Measurements from ENCODE around the gene APOO.
"Not testable (repeated sequence)": the region's sequence is repeated elsewhere in the genome, so short reads cannot be mapped to it uniquely, and the experiment has no call there.

The APOO gene

GRCh38 chrX:23859238-23859637 lies 48.5 kb downstream of the APOO start:
- not testable (repeated sequence) for DNase-seq (ENCODE audit: low spot score)

GRCh38 chrX:23857935-23858334 lies 49.8 kb downstream of the APOO start:
- DNase-seq (ENCODE audit: low spot score), result no peak

GRCh38 chrX:23857363-23857762 lies 50.4 kb downstream of the APOO start:
- DNase-seq (ENCODE audit: low spot score), result no peak

GRCh38 chrX:23855569-23855968 lies 52.2 kb downstream of the APOO start:
- DNase-seq (ENCODE audit: low spot score), result no peak

- DNase-seq (ENCODE audit: low spot score), result no peak
Observed at GRCh38 chrX:23854945-23855344, 52.8 kb downstream of the APOO start.

- DNase-seq (ENCODE audit: low spot score), result no peak
Observed at GRCh38 chrX:23854122-23854521, 53.6 kb downstream of the APOO start.

- DNase-seq (ENCODE audit: low spot score), result no peak
Observed at GRCh38 chrX:23851544-23851943, 56.2 kb downstream of the APOO start.

GRCh38 chrX:23849241-23849640 lies 58.5 kb downstream of the APOO start:
- no peak for DNase-seq (ENCODE audit: low spot score)

- no peak for DNase-seq (ENCODE audit: low spot score)
Observed at GRCh38 chrX:23845351-23845817, 62.4 kb downstream of the APOO start.

- DNase-seq (ENCODE audit: low spot score), result no peak
Observed at GRCh38 chrX:23844502-23845138, 63.1 kb downstream of the APOO start.

GRCh38 chrX:23841847-23842522 lies 65.8 kb downstream of the APOO start:
- DNase-seq (ENCODE audit: low spot score), result no peak

- no peak for DNase-seq (ENCODE audit: low spot score)
Observed at GRCh38 chrX:23840674-23841073, 67.1 kb downstream of the APOO start.

- no peak for DNase-seq (ENCODE audit: low spot score)
Observed at GRCh38 chrX:23838953-23839352, 68.8 kb downstream of the APOO start.

- no peak for DNase-seq (ENCODE audit: low spot score)
Observed at GRCh38 chrX:23832721-23833120, 75.0 kb downstream of the APOO start.

- DNase-seq (ENCODE audit: low spot score), result no peak
Observed at GRCh38 chrX:23828881-23829280, 78.9 kb downstream of the APOO start.

GRCh38 chrX:23826653-23827052 lies 81.1 kb downstream of the APOO start:
- DNase-seq (ENCODE audit: low spot score), result no peak

GRCh38 chrX:23826216-23826615 lies 81.5 kb downstream of the APOO start:
- no peak for DNase-seq (ENCODE audit: low spot score)

- DNase-seq (ENCODE audit: low spot score), result no peak
Observed at GRCh38 chrX:23825675-23826074, 82.1 kb downstream of the APOO start.

- DNase-seq (ENCODE audit: low spot score), result no peak
Observed at GRCh38 chrX:23822841-23823240, 84.9 kb downstream of the APOO start.

- DNase-seq (ENCODE audit: low spot score), result no peak
Observed at GRCh38 chrX:23822397-23822796, 85.3 kb downstream of the APOO start.

GRCh38 chrX:23821847-23822246 lies 85.9 kb downstream of the APOO start:
- no peak for DNase-seq (ENCODE audit: low spot score)

- DNase-seq (ENCODE audit: low spot score), result no peak
Observed at GRCh38 chrX:23820235-23820782, 87.4 kb downstream of the APOO start.

- no peak for DNase-seq (ENCODE audit: low spot score)
Observed at GRCh38 chrX:23819385-23820234, 88.1 kb downstream of the APOO start.

All from hepatic stellate cell (primary cell).